Lower leg skin (tissue), 3 donors: ENCODE data around the gene LTK.

Experiments used
- CTCF ChIP-seq, 3 donors: fragments of 450-650 bp; IDR thresholded peaks; one replicate each; pipeline ENCODE4 v1.5.1; 2016; ENCODE audit warnings: antibody characterized with exemption in 3 of 3, mild to moderate bottlenecking in 3 of 3, moderate library complexity in 2 of 3
- POLR2A ChIP-seq, 2 donors: fragments of 450-650 bp; IDR thresholded peaks; one replicate each; pipeline ENCODE4 v1.6.1; 2016 to 2017; ENCODE audit warnings: antibody characterized with exemption in 2 of 2, mild to moderate bottlenecking in 1 of 2, moderate library complexity in 1 of 2

- no peak for TF ChIP-seq CTCF (IDR thresholded peaks at IDR 0.05)
- no peak for TF ChIP-seq POLR2A (IDR thresholded peaks at IDR 0.05)
Observed at GRCh38 chr15:41562244-41562643, 48.6 kb upstream of the LTK start.
